Right ventricle myocardium inferior (tissue), 1 donor: ENCODE data around the gene CALCOCO2. TPM values are rescaled to one million over a fixed set of nuclear protein-coding genes. Genes with fewer than 3 reads are reported as not detected.
"Not testable (repeated sequence)": the region's sequence is repeated elsewhere in the genome, so short reads cannot be mapped to it uniquely, and the experiment has no call there.

Experiments
- ATAC-seq: fragments of 200-7000 bp; cut with Tn5 transposase; one replicate; pipeline ENCODE4 v1.9.1; 2020; ENCODE audit warnings: mild to moderate bottlenecking, moderate library complexity
- DNase-seq: peaks from one replicate; pipeline ENCODE4 v3.0.0; 2021; ENCODE audit errors: missing footprints
- intact Hi-C: fragments of 100-400 bp; cut with DNase I; formaldehyde crosslinking; loops from one replicate; pipeline ENCODE4 v1.11.0; 2022
- long read RNA-seq: library from polyadenylated mRNA; unstranded; transcript quantifications from one replicate; pipeline ENCODE4 v2.0.0, GENCODE V29; 2021
- total RNA-seq: library from RNA; stranded (reverse); fragmentation: NEBNext Ultra II Directional; extraction: Animal tissue kit (Norgen Biotek cat#: 25700); gene quantifications from one replicate; pipeline ENCODE4 v1.2.1, GENCODE V29; 2021
- donor health status: DM: no; HTN: yes; CAD: no; lungs with severe emphysema.

Gene CALCOCO2, protein sequence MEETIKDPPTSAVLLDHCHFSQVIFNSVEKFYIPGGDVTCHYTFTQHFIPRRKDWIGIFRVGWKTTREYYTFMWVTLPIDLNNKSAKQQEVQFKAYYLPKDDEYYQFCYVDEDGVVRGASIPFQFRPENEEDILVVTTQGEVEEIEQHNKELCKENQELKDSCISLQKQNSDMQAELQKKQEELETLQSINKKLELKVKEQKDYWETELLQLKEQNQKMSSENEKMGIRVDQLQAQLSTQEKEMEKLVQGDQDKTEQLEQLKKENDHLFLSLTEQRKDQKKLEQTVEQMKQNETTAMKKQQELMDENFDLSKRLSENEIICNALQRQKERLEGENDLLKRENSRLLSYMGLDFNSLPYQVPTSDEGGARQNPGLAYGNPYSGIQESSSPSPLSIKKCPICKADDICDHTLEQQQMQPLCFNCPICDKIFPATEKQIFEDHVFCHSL
- total RNA-seq = 321 TPM
- long read RNA-seq, transcript CALCOCO2-201 (13 exons, 3,682 nt) = major isoform, 165 of 191 reads
- long read RNA-seq, partial matches to known transcripts = 20 of 191 reads
- long read RNA-seq, other reads (novel, unspliced or antisense) = 5 of 191 reads

DNA sequence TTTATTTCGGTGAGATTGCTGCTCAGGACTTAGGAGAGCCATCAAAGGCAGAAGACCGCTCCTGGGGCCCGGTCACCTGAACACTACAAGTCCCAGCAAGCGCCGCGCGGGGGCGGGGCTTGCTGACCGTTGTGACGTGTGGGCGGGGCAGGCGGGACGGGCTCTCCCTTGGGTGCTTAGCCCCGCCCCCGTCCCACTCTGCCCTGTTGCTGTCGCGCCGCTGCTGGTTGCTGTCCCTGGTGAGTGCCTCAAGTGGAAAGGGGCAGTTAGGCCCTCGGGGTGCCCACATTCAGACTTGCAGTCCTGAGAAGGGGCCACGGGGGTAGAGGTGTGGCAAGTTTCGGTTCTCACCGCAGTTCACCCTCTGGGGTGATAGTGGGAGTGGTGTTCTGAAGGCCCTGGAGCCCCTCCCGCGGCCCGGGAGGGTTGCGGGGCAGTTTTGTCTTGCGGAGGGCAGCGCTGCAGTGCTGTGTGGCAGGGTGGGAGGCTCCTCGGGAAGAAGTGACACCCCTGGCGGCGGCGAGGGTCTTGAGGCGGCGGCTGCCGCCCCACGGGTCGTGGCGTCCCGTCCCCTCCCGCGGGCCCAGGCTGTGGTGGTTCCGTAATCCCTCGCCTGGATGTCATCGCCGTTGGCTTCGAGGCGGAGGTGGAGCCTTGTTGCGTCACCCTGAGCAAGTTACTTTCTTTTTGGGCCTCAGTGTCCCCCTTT lies at the start of gene CALCOCO2:
Gene CALCOCO2 (plus strand): TSS at position 196 of the 709 bp plus-strand sequence. CDS start 10,673 bp downstream, outside the sequence.
- ATAC-seq = peak; percentile 96
- intact Hi-C loops = loop anchor here (2.0 kb wide), 1 partner anchor 14 kb away; the partner anchor contains the start of gene TTLL6

DNA sequence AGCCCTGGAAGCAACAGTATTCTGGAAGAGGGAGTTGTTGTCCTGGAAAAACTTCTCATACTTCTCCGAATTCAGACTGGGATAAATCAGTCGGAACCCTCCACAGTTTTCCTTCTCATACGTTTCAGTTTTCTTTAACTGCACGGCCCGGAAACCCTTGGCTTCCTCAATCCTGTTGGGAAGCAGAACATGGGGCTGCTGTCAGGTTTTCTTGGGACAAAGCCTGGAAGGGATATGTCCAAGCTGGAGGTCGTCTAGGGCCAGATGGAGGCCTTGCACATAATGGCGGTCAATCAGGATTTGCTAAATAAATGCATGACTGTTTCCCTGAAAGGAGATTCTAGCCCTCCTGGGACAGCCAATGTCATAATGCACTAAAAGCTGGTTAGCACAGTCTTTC lies 43.0 kb upstream of the CALCOCO2 start:
- intact Hi-C loops = no loop called here
- DNase-seq = no peak
- peak; percentile 21 for ATAC-seq

More for the DNA sequence above, at the start of gene CALCOCO2:
- DNase-seq = peak; percentile 99

DNA sequence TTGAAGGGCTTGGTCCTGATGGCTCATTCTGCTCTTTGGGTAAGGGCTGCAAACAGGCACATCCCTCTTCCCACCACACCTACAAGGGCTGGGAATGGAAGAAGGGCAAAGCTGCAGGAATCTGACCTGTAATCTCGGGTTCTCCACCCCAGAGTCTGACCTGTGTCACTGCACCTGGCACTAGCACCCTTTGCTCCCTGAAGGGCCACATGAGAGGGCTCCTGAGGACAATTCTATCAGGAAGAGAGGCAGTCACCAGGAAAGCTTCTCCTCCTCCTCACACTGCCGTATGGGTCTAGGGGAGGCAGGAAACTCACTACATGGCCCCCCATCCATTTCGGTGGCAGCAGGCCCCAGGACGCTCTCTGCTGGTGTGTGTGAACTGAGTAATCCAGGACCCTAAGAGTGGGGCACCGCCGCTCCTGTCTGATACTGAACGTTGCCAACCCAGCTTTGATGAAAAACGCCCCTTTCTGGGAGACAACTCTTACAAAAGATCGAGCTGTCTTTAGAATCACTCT lies 40.2 kb upstream of the CALCOCO2 start:
- ATAC-seq (peak; percentile 24), DNase-seq (no peak)
- intact Hi-C loops = loop anchor here (1.0 to 2.0 kb wide), 2 partner anchors 66 to 120 kb away; no protein-coding TSS in a partner anchor

DNA sequence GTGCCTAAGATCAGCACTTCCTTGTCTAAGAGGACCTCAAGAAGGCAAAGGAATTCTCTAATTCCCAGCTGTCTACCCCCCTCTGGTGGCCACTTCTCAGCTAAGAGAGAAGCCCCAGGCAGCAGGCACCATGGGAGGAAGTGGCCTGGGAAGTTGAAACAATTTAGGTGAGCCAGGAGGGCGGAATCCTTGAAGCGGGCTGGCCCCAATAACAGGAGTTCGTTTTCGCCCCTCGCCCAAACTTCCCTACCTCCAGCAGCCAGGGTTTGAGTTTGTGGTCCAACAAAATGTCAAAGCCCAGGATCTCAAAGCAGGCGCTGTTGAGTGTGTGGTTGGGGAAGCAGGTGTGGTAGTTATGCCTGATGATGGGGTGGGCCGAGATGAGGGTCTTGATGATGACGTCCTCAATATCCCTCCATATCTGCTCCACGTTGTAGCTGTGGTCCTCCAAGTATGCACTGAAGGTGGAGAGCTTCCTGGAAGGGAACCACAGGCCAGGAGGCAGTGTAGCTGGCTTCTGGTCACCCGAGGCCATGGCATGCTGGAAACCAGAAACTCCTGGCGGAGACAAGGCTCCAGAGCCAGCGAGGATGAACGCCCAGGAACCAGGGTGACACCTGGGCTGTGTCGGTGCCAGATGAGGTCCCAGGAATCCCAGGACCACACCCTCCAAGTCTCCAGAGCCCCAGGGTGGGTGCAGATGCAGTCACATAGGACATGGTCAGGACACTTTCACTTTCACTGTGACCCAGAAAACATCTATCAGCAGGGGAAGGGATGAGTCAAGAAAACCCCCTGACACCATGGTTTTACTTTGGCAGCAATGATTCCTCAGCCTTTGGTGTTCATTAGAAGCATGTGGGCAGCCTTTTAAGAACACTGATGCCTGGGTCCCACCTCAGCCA lies 39.5 kb upstream of the CALCOCO2 start:
- DNase-seq = no peak
- peak; percentile 69 for ATAC-seq
- intact Hi-C loops = loop anchor here (2.0 kb wide), 1 partner anchor 121 kb away; no protein-coding TSS in a partner anchor

DNA sequence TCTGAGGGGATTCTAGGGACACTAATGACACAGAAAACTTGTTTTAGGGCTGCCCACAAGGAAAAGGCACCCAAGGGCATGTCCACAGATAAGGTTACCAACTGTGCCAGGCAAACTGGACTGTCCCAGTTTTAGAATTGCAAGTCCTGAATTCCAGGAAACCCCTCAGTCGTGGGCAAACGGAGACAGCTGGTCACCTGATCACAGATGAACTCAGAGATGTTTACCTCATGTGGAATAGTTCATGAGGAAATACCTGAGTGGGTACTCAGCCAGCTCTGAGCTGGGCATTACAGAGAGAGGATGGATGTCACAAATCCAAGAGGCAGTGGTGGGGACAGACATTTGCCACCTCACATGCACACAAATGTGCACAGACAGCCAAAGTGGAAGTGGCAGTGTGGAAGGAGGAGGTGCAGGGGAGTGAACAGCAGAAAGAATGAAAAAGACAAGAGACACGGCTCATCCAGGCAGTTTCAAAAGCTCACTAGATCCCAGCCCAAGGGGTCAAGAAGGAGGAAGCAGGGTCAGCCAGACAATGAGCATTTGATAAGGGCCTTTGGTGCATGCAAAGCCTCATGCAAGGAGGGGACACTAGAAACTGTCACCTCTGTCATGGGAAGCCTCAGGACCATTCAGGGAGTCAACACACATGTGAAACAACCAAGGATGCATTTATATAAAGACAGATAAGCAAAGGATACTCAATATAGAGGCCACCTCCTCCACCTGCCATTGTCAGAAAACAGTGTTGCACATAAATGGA lies 38.6 kb upstream of the CALCOCO2 start:
- DNase-seq (no peak), ATAC-seq (no peak)
- intact Hi-C loops = no loop called here

DNA sequence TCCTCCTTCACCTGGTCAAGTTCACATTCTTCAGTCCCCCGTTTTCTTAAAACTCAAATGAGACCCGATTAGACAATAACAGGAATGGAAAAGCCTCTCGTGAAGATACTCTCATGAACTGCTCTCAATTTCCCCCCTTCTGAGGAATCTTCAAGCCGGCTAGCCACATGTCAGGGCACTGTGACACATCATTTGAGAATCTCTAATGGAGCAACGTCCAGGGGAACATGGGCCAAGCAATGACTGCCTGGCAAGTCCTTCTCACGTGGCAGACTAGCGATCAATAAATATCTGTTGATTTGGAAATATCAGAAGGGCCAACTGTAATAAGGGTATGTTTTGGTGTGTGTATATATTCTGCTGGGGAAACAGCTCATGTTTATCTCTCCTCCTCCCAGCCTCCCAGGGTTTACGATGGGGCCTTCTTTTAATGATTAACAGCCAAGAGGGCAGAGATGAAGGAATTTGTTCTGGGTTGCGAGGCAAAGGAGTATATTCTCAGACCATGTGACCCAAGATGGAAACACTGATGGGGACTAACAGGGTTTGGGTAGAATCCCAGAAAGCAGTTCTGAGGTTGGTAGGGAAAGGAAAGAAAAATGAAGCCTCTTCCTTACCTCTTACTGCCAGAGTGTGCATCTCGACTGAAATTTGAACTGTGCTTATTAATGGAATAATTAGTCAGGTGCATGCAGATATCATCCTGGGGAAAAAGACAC lies 35.2 kb upstream of the CALCOCO2 start:
- intact Hi-C loops = no loop called here
- DNase-seq (no peak), ATAC-seq (no peak)

DNA sequence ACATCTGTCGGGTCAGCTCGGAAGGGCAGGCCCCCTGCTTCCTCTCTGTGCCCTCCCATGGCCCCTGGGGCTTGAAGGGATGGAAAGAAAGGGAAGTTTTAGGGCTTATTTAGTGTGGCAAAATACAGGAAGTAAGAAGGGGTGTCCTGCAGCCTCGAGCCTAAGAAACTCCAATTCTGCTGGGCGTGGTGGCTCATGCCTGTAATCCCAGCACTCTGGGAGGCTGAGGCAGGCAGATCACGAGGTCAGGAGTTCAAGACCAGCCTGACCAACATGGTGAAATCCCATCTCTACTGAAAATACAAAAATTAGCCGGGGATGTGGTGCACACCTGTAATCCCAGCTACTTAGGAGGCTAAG lies 34.7 kb upstream of the CALCOCO2 start:
- DNase-seq, intact Hi-C loops, ATAC-seq: not testable (repeated sequence)

DNA sequence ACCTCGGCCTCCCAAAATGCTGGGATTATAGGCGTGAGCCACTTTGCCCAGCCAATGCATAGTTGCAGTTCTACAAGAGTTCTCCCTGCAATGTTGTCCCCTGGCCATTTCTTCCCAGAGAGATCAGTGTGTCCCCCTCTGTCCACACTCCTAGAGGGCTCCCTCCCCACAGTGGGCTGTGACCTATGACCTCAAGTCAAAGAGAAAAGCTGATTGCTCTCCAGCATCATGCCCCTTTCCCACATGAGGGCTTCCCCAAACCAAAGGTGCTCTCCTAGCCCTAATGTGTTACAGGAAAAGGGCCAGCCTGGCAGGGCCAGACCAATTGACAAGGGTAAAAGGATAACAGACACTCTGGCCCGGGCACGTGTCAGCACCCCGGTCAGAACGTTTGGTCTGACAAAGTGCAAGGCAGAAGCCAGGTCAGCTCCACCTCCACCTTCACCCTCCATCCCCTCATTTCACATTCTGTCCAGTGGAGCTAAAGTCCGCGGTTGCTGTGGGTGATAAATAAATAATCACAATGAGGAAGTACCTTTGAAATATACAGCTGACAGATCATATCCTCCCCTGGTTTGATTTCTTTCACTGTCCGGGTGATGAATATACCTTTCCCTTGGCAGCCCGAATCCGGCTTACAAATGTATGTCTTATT lies 31.6 kb upstream of the CALCOCO2 start:
- intact Hi-C loops = no loop called here
- ATAC-seq (no peak), DNase-seq (no peak)

DNA sequence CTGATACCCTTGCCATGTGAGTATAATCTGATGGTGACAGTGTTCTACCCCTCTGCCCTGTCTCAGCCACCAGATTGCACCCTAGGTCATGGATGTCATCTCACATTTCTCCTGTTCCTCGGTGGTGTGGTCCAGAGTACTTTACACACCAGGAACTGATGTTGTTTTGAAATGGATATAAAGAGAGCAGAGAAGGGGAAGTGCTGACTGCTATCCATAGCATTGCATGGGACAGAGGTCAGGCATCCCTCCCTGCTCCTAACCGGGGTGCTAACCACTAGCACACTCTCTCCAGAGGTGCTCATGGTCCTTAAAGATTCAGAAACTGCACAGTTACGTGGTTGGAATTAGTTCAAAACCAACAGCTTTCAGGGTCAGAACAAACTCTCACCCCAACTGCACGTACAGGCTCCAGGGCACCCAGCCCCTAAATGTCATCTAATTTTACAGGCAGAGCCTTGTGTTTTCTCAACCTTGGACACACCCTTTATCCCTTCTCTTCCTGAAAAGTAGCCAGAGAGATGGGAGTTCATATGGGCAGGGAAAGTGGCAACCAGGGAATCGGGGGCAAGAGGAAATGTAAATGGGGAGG lies 30.1 kb upstream of the CALCOCO2 start:
- DNase-seq (no peak), ATAC-seq (no peak)
- intact Hi-C loops = no loop called here

DNA sequence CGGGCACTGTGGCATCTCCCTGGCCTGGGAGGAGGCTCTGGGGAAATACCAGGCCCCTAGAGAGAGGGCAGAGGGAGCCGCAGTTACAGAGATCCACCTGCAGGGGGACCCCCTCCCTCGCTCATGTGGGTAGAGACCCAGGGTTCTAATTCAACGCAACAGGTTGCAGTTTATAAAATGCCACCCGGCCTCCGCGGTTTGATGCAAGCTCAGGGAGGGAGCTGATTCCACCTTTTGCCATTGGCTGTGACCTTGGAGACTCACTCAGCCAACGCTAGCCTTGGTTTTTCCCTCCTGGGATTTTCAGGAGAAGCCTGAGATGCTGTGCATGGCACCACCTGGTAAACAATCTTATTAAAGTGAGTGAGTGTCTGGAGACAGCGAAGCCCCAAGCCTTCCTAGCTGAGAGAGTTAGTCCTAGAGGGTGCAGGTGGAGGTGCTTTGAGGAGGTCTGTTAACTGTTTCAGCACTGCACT lies 25.9 kb upstream of the CALCOCO2 start:
- intact Hi-C loops = loop anchor here (1.0 kb wide), 1 partner anchor 74 kb away; no protein-coding TSS in a partner anchor

DNA sequence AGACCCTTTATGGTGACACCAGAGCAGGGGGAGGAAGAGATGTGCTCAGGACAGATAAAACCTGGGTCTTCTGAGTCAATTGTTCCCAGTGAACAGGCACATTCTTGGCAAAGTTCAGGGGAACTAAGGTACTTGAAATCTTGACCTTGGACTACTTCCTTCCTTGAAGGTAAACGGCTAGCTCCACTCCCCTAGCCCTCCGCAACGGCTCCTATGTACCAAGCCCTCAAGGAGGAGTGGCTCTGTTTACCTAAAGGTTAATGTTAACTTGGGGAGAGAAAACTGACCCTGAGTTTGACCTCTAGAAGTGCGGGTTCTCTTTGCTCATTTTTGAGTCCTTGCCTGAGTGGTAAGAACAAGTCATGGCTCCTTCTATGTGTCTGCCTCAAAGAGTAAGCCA lies 21.7 kb upstream of the CALCOCO2 start:
- intact Hi-C loops = no loop called here

More for the DNA sequence above, 25.9 kb upstream of the CALCOCO2 start:
- ATAC-seq (peak; percentile 83), DNase-seq (no peak)

DNA sequence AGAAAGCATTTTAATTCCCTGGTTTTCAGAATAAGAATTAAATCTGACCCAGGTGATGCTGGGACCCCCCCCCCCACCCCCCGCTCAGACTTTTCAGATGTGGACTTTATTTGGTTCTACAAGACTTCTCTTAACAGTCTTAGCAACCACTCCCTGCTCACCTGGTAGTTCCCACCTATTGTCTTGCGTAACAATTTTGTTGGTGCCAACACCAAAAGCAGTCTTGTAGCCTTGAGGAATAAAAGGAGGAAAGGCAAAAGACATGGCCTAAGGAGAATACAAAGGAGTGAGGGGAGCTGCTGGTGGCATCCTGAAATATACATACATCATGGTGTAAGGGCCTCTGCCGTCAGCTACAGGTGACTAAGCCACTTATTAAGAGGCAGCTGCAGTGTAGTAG lies 18.8 kb upstream of the CALCOCO2 start:
- ATAC-seq = no peak
- intact Hi-C loops = no loop called here
- no peak for DNase-seq

More for the DNA sequence above, 21.7 kb upstream of the CALCOCO2 start:
- ATAC-seq (no peak), DNase-seq (no peak)

DNA sequence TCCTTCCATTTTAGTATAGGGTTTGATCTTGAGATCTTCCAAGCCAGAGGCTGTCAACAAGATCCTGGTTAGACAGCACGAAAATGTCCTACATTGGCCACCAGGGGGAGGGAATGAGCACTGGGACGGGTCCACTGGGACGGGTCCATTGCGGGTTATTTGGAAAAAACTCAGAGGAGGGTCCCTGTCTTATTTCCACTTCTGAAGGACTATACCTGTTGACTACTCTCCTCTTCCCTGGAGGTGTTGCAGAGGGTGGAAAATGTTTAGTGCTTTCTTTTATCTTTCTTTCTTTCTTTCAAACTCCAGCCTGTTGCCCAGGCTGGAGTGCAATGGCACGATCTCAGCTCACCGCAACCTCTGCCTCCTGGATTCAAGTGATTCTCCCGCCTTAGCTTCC lies 16.3 kb upstream of the CALCOCO2 start:
- ATAC-seq (no peak), DNase-seq (no peak)
- intact Hi-C loops = loop anchor here (2.0 kb wide), 1 partner anchor 64 kb away; no protein-coding TSS in a partner anchor

DNA sequence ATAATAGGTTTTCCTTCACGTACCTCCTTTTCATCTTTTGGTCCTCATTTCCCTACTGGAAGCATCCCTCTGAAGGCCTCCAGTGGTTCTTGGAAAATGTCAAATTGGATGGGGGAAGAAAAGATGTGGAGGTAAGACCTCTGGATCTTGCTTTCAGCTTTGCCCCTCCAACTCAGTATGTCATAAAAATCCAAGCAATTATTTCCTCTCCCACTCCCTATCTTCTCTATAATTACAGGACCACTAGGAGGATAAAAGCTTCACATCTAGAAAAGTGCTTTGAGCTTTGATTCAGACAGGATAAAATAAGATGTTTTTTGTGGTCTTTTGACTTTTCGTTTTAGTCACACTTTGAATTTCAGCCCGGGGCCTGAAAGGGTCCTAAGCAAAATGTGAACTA lies 15.5 kb upstream of the CALCOCO2 start:
- intact Hi-C loops = loop anchor here (2.0 kb wide), 1 partner anchor 63 kb away; no protein-coding TSS in a partner anchor
- DNase-seq = no peak
- no peak for ATAC-seq

DNA sequence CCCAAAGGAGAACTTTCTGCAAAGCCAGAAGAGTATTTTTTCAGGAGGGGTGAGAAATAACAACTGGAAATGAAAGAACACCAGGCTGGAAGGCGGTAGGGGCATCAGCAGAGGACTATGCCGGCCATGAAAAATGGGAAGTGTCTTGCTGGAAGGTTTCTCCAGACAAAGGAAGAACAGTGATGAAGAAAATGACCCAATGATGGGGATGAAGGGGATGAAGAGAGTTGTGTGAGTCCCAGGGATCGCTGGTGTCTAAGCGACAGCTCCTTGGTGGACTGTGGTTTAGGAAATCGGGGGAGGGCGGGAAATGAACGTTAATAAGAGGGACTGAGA lies 14.4 kb upstream of the CALCOCO2 start:
- DNase-seq (no peak), ATAC-seq (no peak)
- intact Hi-C loops = loop anchor here (2.0 kb wide), 1 partner anchor 14 kb away; the partner anchor contains the start of gene CALCOCO2
